Right atrium auricular region (tissue), 2 donors: Measurements from ENCODE around the gene PTPRN2. TPM values are rescaled to one million over a fixed set of nuclear protein-coding genes. Genes with fewer than 3 reads are reported as not detected.
"Not testable (repeated sequence)": the region's sequence is repeated elsewhere in the genome, so short reads cannot be mapped to it uniquely, and the experiment has no call there.

Source experiments
- DNase-seq: peaks from one replicate; pipeline ENCODE4 v3.0.0-alpha.2; 2019; ENCODE audit warnings: low spot score
- H3K27ac ChIP-seq, 2 donors: fragments of 200-600 bp; sonication (generic); 1 replicate in 1 of 2; 2 replicates in 1 of 2; pipeline ENCODE4 v1.5.1; 2016 to 2019
- H3K27me3 ChIP-seq, 2 donors: fragments of 200-600 bp; sonication (generic); one replicate each; pipeline versions ENCODE4 v1.5.1 to v1.6.0; 2017 to 2019
- H3K36me3 ChIP-seq: fragments of 200-600 bp; sonication (generic); one replicate; pipeline ENCODE4 v1.5.1; 2016
- H3K4me1 ChIP-seq, 2 donors: fragments of 200-600 bp; sonication (generic); one replicate each; pipeline versions ENCODE4 v1.5.1 to v1.6.0; 2017 to 2019
- H3K4me3 ChIP-seq, 2 donors: fragments of 200-600 bp; sonication (generic); 1 replicate in 1 of 2; 2 replicates in 1 of 2; pipeline ENCODE4 v1.5.1; 2017 to 2019; ENCODE audit warnings: mild to moderate bottlenecking in 1 of 2, moderate library complexity in 1 of 2
- H3K9me3 ChIP-seq, 2 donors: fragments of 200-600 bp; sonication (generic); one replicate each; pipeline ENCODE4 v1.5.1; 2019
- CTCF ChIP-seq, 2 donors: fragments of 200-600 bp; sonication (generic); IDR thresholded peaks; one replicate each; pipeline ENCODE4 v1.5.1; 2019; ENCODE audit warnings: antibody characterized with exemption in 2 of 2
- total RNA-seq, 2 donors: library from RNA; depleted of rRNA; stranded (reverse); fragments of >200 nt; gene quantifications; one replicate each; pipeline ENCODE4 v1.1.0, GENCODE V29; 2016

Gene PTPRN2
- total RNA-seq, 2 donors from 2014 or later: 2.6 to 2.7 TPM

GRCh38 chr7:158277219-158278141 is 310.1 kb downstream of the PTPRN2 start:
- TF ChIP-seq CTCF (IDR thresholded peaks at IDR 0.05): no peak
- Histone ChIP-seq H3K36me3 (no peaks in the 10 kb centered on the region), H3K27ac (no peak overlapping the region), H3K9me3 (no peaks in the 10 kb centered on the region), H3K27me3 (no peaks in the 10 kb centered on the region), H3K4me1 (no peaks in the 10 kb centered on the region), H3K4me3 (no peak overlapping the region)
- no peak for DNase-seq

GRCh38 chr7:158276414-158277218 is 311.0 kb downstream of the PTPRN2 start:
- no peak for DNase-seq
- Histone ChIP-seq H3K4me3 (no peak overlapping the region), H3K36me3 (no peaks in the 10 kb centered on the region), H3K4me1 (no peaks in the 10 kb centered on the region), H3K27me3 (no peaks in the 10 kb centered on the region), H3K27ac (no peak overlapping the region), H3K9me3 (no peaks in the 10 kb centered on the region)
- no peak for TF ChIP-seq CTCF (IDR thresholded peaks at IDR 0.05)

- no peak for TF ChIP-seq CTCF (IDR thresholded peaks at IDR 0.05)
- Histone ChIP-seq H3K4me1 (no peaks in the 10 kb centered on the region), H3K9me3 (no peaks in the 10 kb centered on the region), H3K36me3 (no peaks in the 10 kb centered on the region), H3K4me3 (no peak overlapping the region), H3K27ac (no peak overlapping the region), H3K27me3 (no peaks in the 10 kb centered on the region)
- DNase-seq: no peak
These were observed 311.8 kb downstream of the PTPRN2 start for GRCh38 chr7:158275711-158276413.

- TF ChIP-seq CTCF (IDR thresholded peaks at IDR 0.05): no peak
These were observed 312.6 kb downstream of the PTPRN2 start for GRCh38 chr7:158274996-158275395.

GRCh38 chr7:158274404-158274811 is 313.2 kb downstream of the PTPRN2 start:
- no peak overlapping the region for H3K4me3 ChIP-seq
- no peak for TF ChIP-seq CTCF (IDR thresholded peaks at IDR 0.05)
- no peaks in the 10 kb centered on the region for H3K4me1 ChIP-seq
- no peak overlapping the region for H3K27ac ChIP-seq
- H3K27me3 ChIP-seq: no peaks in the 10 kb centered on the region
- H3K36me3 ChIP-seq: no peaks in the 10 kb centered on the region
- H3K9me3 ChIP-seq: no peaks in the 10 kb centered on the region
- DNase-seq: no peak

More at GRCh38 chr7:158274996-158275395, 312.6 kb downstream of the PTPRN2 start:
- no peaks in the 10 kb centered on the region for H3K4me1 ChIP-seq
- H3K4me3 ChIP-seq: no peak overlapping the region
- H3K36me3 ChIP-seq: no peaks in the 10 kb centered on the region
- DNase-seq: no peak
- H3K27ac ChIP-seq: no peak overlapping the region
- no peaks in the 10 kb centered on the region for H3K9me3 ChIP-seq
- H3K27me3 ChIP-seq: no peaks in the 10 kb centered on the region

GRCh38 chr7:158273756-158274342 is 313.8 kb downstream of the PTPRN2 start:
- H3K4me3 ChIP-seq, H3K4me1 ChIP-seq, H3K27me3 ChIP-seq, H3K9me3 ChIP-seq, DNase-seq, H3K36me3 ChIP-seq, H3K27ac ChIP-seq: not testable (repeated sequence)
